IPS DF 6.9 (cell line): ENCODE results near the gene BACH2.

ENCODE experiments used
- DNase-seq: peaks from one replicate; pipeline ENCODE4 v3.0.0-alpha.2; 2013; ENCODE audit warnings: low read depth, low spot score
- H3K27ac ChIP-seq: one replicate; pipeline ENCODE4 v1.5.1; 2013; ENCODE audit warnings: low read length, control low read depth
- H3K27me3 ChIP-seq: 2 replicates; pipeline ENCODE4 v1.6.1; 2013; ENCODE audit warnings: mild to moderate bottlenecking, low read length; ENCODE audit not compliant: control insufficient read depth, insufficient read depth
- H3K36me3 ChIP-seq: 2 replicates; pipeline ENCODE4 v1.6.1; 2013; ENCODE audit warnings: low read length; ENCODE audit not compliant: control insufficient read depth, insufficient read depth
- H3K4me1 ChIP-seq: 2 replicates; pipeline ENCODE4 v1.6.1; 2013; ENCODE audit warnings: low read length; ENCODE audit not compliant: control insufficient read depth, insufficient read depth
- H3K4me3 ChIP-seq: 2 replicates; pipeline ENCODE4 v1.5.1; 2013; ENCODE audit warnings: mild to moderate bottlenecking, low read length
- H3K9me3 ChIP-seq: 2 replicates; pipeline ENCODE4 v1.6.1; 2013; ENCODE audit warnings: low read length, inconsistent platforms; ENCODE audit not compliant: control insufficient read depth, insufficient read depth
- WGBS: extraction: QIAGEN DNeasy Blood & Tissue Kit; methylation state at CpG from one replicate; pipeline ENCODE4 v1.1.7; 2013; ENCODE audit warnings: mixed read lengths, missing lambda C conversion rate; ENCODE audit not compliant: insufficient read length, insufficient coverage; 5-methylcytosine and 5-hydroxymethylcytosine counted together

Gene BACH2

DNA sequence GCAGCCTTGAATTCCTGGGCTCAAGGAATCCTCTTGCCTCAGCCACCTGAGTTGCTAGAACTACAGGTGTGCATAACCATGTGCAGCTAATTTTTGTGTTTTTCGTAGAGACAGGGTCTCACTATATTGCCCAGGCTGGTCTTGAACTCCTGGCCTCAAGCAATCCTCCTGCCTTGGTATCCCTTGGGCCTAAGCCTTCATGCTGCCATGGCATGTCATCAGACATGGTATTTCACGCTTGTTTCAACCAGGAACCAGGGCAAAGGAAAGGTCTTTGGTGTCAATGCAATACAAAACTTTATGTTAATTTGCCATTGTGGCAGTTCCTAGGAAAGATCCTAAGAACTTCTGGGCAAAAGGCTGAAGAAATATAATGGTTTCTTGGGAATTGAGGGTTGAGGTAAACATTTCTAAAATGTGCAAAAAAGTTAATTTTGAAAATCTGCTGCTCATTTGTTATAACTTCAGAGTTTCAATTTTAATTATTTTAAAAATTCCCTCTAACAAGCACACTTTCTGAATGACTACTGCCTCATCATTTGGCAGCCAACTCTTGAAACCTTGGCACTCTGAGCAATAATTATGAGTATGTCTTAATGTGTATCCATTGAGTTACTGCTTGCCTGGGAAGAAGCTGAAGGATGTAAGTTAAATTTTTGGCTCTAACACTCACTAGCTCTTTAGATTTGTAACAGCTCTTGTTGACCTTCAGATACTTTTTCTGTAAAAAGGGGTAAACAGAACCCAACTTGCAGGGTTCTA is 248.3 kb downstream of the BACH2 start:
- no peak for DNase-seq
- H3K27me3 ChIP-seq, result no peaks in the 10 kb centered on the region
- no CpG with 5 or more reads among the region's 2 CpGs for WGBS
- no peak overlapping the region for H3K4me3 ChIP-seq
- H3K27ac ChIP-seq, result no peak overlapping the region
- H3K4me1 ChIP-seq, result no peaks in the 10 kb centered on the region
- H3K9me3 ChIP-seq, result no peaks in the 10 kb centered on the region
- H3K36me3 ChIP-seq, result no peaks in the 10 kb centered on the region

GRCh38 chr6:90045535-90045934 is 251.1 kb downstream of the BACH2 start:
- no peak for DNase-seq
- H3K27ac ChIP-seq, result no peak overlapping the region
- WGBS, result no CpG with 5 or more reads among the region's 2 CpGs
- no peaks in the 10 kb centered on the region for H3K4me1 ChIP-seq
- no peak overlapping the region for H3K4me3 ChIP-seq
- no peaks in the 10 kb centered on the region for H3K27me3 ChIP-seq
- H3K36me3 ChIP-seq, result no peaks in the 10 kb centered on the region
- no peaks in the 10 kb centered on the region for H3K9me3 ChIP-seq

GRCh38 chr6:90044833-90045381 is 251.7 kb downstream of the BACH2 start:
- WGBS, result no CpG with 5 or more reads among the region's 3 CpGs
- H3K27me3 ChIP-seq, result no peaks in the 10 kb centered on the region
- no peaks in the 10 kb centered on the region for H3K36me3 ChIP-seq

DNA sequence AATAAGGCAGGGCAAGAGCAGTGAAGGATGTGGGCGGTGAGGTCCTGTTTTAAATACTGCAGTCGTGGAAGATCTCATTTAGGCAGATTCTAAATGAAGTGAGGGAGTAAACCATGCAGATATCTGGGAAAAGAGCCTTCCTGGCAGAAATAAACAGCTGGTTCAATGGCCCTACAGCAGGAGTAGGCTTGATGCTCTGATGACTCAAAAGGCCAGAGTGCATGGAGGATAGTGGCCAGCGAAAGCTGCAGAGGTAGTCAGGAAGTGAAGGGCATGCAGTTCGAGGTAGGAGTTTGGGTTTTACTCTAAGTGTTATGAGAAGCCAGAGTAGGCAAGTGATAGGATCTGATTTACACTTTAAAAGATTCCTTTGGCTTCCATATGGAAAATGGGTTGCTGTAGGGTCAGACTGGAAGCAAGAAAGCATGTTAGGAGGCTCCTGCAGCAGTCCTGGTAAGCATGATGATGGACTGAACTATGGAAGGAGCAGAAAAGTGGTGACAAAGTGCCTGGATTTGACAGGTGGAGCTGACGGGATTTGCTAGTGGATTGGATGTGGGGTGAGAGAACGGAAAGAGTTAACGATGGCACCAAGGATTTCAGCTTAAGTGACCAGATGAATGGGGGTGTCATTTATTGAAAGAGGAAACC is 252.3 kb downstream of the BACH2 start:
- no peaks in the 10 kb centered on the region for H3K9me3 ChIP-seq
- H3K27ac ChIP-seq, result no peak overlapping the region
- no peaks in the 10 kb centered on the region for H3K4me1 ChIP-seq
- no peak for DNase-seq
- no peaks in the 10 kb centered on the region for H3K27me3 ChIP-seq
- WGBS, result no CpG with 5 or more reads among the region's 7 CpGs
- no peaks in the 10 kb centered on the region for H3K36me3 ChIP-seq
- no peak overlapping the region for H3K4me3 ChIP-seq

More at GRCh38 chr6:90044833-90045381, 251.7 kb downstream of the BACH2 start:
- Histone ChIP-seq H3K9me3 (no peaks in the 10 kb centered on the region), H3K27ac (no peak overlapping the region), H3K4me1 (no peaks in the 10 kb centered on the region), H3K4me3 (no peak overlapping the region)
- DNase-seq, result no peak

GRCh38 chr6:90040931-90041330 is 255.7 kb downstream of the BACH2 start:
- DNase-seq, result no peak
- no peak overlapping the region for H3K27ac ChIP-seq
- H3K36me3 ChIP-seq, result no peaks in the 10 kb centered on the region
- H3K9me3 ChIP-seq, result no peaks in the 10 kb centered on the region
- H3K4me3 ChIP-seq, result no peak overlapping the region
- no peaks in the 10 kb centered on the region for H3K27me3 ChIP-seq
- H3K4me1 ChIP-seq, result no peaks in the 10 kb centered on the region
- no CpG with 5 or more reads among the region's 4 CpGs for WGBS

GRCh38 chr6:90039911-90040310 is 256.7 kb downstream of the BACH2 start:
- no peak overlapping the region for H3K27ac ChIP-seq
- no peak overlapping the region for H3K4me3 ChIP-seq
- WGBS, result no CpG with 5 or more reads among the region's 2 CpGs
- DNase-seq, result no peak
- no peaks in the 10 kb centered on the region for H3K36me3 ChIP-seq
- H3K27me3 ChIP-seq, result no peaks in the 10 kb centered on the region
- no peaks in the 10 kb centered on the region for H3K9me3 ChIP-seq
- no peaks in the 10 kb centered on the region for H3K4me1 ChIP-seq

GRCh38 chr6:90038961-90039653 is 257.5 kb downstream of the BACH2 start:
- Histone ChIP-seq H3K9me3 (no peaks in the 10 kb centered on the region), H3K36me3 (no peaks in the 10 kb centered on the region), H3K4me3 (no peak overlapping the region), H3K27ac (no peak overlapping the region), H3K4me1 (no peaks in the 10 kb centered on the region), H3K27me3 (no peaks in the 10 kb centered on the region)
- no CpG with 5 or more reads among the region's 18 CpGs for WGBS
- no peak for DNase-seq

DNA sequence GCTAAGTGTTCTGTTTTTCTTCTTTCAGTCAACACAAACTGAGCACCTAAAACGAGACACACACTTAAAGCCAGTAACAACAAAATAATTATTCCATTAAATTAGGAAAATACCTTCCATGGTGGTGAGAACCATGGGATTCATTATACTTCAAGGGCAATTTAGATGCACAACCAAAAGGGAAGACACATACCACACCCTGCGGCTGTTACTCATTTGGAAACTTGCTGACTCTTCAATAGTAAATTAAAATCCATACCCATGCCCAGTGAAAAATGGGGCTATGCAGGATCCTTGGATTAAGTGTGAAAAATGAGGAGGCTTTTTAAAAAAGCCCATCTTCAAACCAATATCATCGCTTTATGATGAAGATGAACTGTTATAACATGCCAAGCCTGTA is 259.7 kb downstream of the BACH2 start:
- no peak overlapping the region for H3K27ac ChIP-seq
- WGBS, result no CpG with 5 or more reads among the region's 3 CpGs

GRCh38 chr6:90035047-90035723 is 261.5 kb downstream of the BACH2 start:
- H3K4me3 ChIP-seq, result no peak overlapping the region
- WGBS, result no CpG with 5 or more reads among the region's 3 CpGs

More for the DNA sequence above, 259.7 kb downstream of the BACH2 start:
- DNase-seq, result no peak
- Histone ChIP-seq H3K27me3 (no peaks in the 10 kb centered on the region), H3K4me1 (no peaks in the 10 kb centered on the region), H3K36me3 (no peaks in the 10 kb centered on the region), H3K4me3 (no peak overlapping the region), H3K9me3 (no peaks in the 10 kb centered on the region)

DNA sequence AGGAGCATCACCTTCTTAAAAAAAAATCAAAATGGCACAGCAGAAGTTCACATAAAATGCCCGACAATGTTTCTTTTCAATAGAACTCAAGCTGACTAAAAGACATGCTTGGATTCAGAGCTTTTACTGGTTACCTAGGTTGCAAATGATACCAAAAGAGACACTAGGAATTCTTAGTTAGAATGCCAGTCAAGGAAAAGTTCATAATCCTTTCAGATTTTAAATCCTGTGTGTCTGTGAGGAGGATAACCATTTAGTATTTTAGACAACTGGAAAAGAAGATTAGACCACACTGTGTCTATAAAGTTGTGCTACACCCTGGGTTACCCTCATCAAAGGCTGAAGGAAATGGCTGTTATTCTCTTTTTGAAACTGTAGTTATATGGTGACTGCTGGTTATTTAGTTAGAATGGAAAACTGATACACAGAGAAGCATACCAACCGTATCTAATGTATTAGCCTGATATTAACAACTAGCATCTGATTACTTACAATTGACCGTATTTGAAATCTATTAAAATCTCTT is 262.8 kb downstream of the BACH2 start:
- Histone ChIP-seq H3K9me3 (no peaks in the 10 kb centered on the region), H3K27me3 (no peaks in the 10 kb centered on the region), H3K27ac (no peak overlapping the region), H3K36me3 (no peaks in the 10 kb centered on the region), H3K4me3 (no peak overlapping the region), H3K4me1 (no peaks in the 10 kb centered on the region)
- WGBS, result no CpG with 5 or more reads among the region's 3 CpGs
- DNase-seq, result no peak

More at GRCh38 chr6:90035047-90035723, 261.5 kb downstream of the BACH2 start:
- H3K27me3 ChIP-seq, result no peaks in the 10 kb centered on the region
- DNase-seq, result no peak
- H3K9me3 ChIP-seq, result no peaks in the 10 kb centered on the region
- H3K36me3 ChIP-seq, result no peaks in the 10 kb centered on the region
- no peaks in the 10 kb centered on the region for H3K4me1 ChIP-seq
- H3K27ac ChIP-seq, result no peak overlapping the region
